MM.1S (cell line): Measurements from ENCODE around the gene SORCS2.

Experiments
- DNase-seq: peaks from one replicate; pipeline ENCODE4 v3.0.0-alpha.2; 2015
- H2AFZ ChIP-seq: fragments of 300-600 bp; sonication (generic); 2 replicates; pipeline ENCODE4 v1.6.0; 2016; ENCODE audit warnings: antibody characterized with exemption, low read length
- H3F3A ChIP-seq: fragments of 300-600 bp; sonication (generic); 2 replicates; pipeline ENCODE4 v1.6.1; 2016; ENCODE audit warnings: mild to moderate bottlenecking, antibody characterized with exemption, low read length, moderate library complexity, mixed read lengths; ENCODE audit not compliant: insufficient read depth
- H3K27ac ChIP-seq: fragments of 300-600 bp; sonication (generic); 2 replicates; pipeline ENCODE4 v1.5.1; 2016; ENCODE audit warnings: mild to moderate bottlenecking, low read length
- H3K27me3 ChIP-seq: fragments of 300-600 bp; sonication (generic); replicated peaks from 2 replicates; pipeline ENCODE4 v1.6.0; 2016; ENCODE audit warnings: low read length; ENCODE audit not compliant: insufficient read depth
- H3K36me3 ChIP-seq: fragments of 300-600 bp; sonication (generic); replicated peaks from 2 replicates; pipeline ENCODE4 v1.6.1; 2016; ENCODE audit warnings: mild to moderate bottlenecking, low read length, mixed read lengths; ENCODE audit not compliant: insufficient read depth
- H3K4me1 ChIP-seq: fragments of 300-600 bp; sonication (generic); 2 replicates; pipeline ENCODE4 v1.6.1; 2016; ENCODE audit warnings: low read length, mixed read lengths
- H3K4me2 ChIP-seq: fragments of 300-600 bp; sonication (generic); 2 replicates; pipeline ENCODE4 v1.6.0; 2016; ENCODE audit warnings: low read depth, low read length
- H3K4me3 ChIP-seq: fragments of 300-600 bp; sonication (generic); 2 replicates; pipeline ENCODE4 v1.5.1; 2016; ENCODE audit warnings: low read length, mixed read lengths
- H3K79me2 ChIP-seq: fragments of 300-600 bp; sonication (generic); 2 replicates; pipeline ENCODE4 v1.6.1; 2016; ENCODE audit warnings: mixed run types, low read length, mixed read lengths
- H3K9ac ChIP-seq: fragments of 300-600 bp; sonication (generic); 2 replicates; pipeline ENCODE4 v1.6.1; 2016; ENCODE audit warnings: low read length, mixed read lengths
- H3K9me2 ChIP-seq: fragments of 300-600 bp; sonication (generic); replicated peaks from 2 replicates; pipeline ENCODE4 v1.6.1; 2016; ENCODE audit warnings: mild to moderate bottlenecking, low read length, mixed read lengths; ENCODE audit not compliant: insufficient read depth
- H3K9me3 ChIP-seq: fragments of 300-600 bp; sonication (generic); replicated peaks from 2 replicates; pipeline ENCODE4 v1.6.1; 2016; ENCODE audit warnings: mild to moderate bottlenecking, low read length, mixed read lengths; ENCODE audit not compliant: insufficient read depth
- H4K20me1 ChIP-seq: fragments of 300-600 bp; sonication (generic); 2 replicates; pipeline ENCODE4 v1.6.1; 2016; ENCODE audit warnings: mild to moderate bottlenecking, low read length, moderate library complexity, mixed read lengths; ENCODE audit not compliant: insufficient read depth
- CTCF ChIP-seq: fragments of 300-600 bp; sonication (generic); IDR thresholded peaks from 2 replicates; pipeline ENCODE4 v1.5.1; 2016; ENCODE audit warnings: antibody characterized with exemption, low read length, mixed read lengths
- EZH2 ChIP-seq: fragments of 300-600 bp; sonication (generic); optimal IDR thresholded peaks from 2 replicates; pipeline ENCODE3; 2017; ENCODE audit warnings: low read depth, mild to moderate bottlenecking, antibody characterized with exemption, low read length, mixed read lengths
- EZH2phosphoT487 ChIP-seq: fragments of 300-600 bp; sonication (generic); IDR thresholded peaks from 2 replicates; pipeline ENCODE4 v1.6.1; 2018; ENCODE audit warnings: antibody characterized with exemption, low read length

SORCS2 gene

GRCh38 chr4:7353846-7354610 is 161.7 kb downstream of the SORCS2 start:
- no peak for DNase-seq
- no peak overlapping the region for H2AFZ ChIP-seq
- no peak overlapping the region for H3K27ac ChIP-seq
- H3K4me1 ChIP-seq, result no peaks in the 10 kb centered on the region
- no peak overlapping the region for H3K4me2 ChIP-seq
- no peaks in the 10 kb centered on the region for H4K20me1 ChIP-seq
- H3K36me3 ChIP-seq, result no peaks in the 10 kb centered on the region
- TF ChIP-seq EZH2phosphoT487 (no peak), EZH2 (no peak), CTCF (no peak)
- no peaks in the 10 kb centered on the region for H3K79me2 ChIP-seq
- H3K9me2 ChIP-seq, result no peaks in the 10 kb centered on the region
- H3K27me3 ChIP-seq, result peaks cover 90% of the 10 kb centered on the region
- H3K9me3 ChIP-seq, result no peaks in the 10 kb centered on the region
- H3K4me3 ChIP-seq, result no peak overlapping the region
- no peak overlapping the region for H3K9ac ChIP-seq
- no peaks in the 10 kb centered on the region for H3F3A ChIP-seq

- H4K20me1 ChIP-seq, result no peaks in the 10 kb centered on the region
- TF ChIP-seq CTCF (no peak), EZH2 (no peak), EZH2phosphoT487 (no peak)
- H3K4me1 ChIP-seq, result no peaks in the 10 kb centered on the region
- H3K9ac ChIP-seq, result no peak overlapping the region
- no peaks in the 10 kb centered on the region for H3K36me3 ChIP-seq
- H3K27ac ChIP-seq, result no peak overlapping the region
- H3K4me3 ChIP-seq, result no peak overlapping the region
- no peak for DNase-seq
- no peaks in the 10 kb centered on the region for H3K79me2 ChIP-seq
- peaks cover 90% of the 10 kb centered on the region for H3K27me3 ChIP-seq
- no peak overlapping the region for H2AFZ ChIP-seq
- H3F3A ChIP-seq, result no peaks in the 10 kb centered on the region
- no peaks in the 10 kb centered on the region for H3K9me3 ChIP-seq
- no peak overlapping the region for H3K4me2 ChIP-seq
- no peaks in the 10 kb centered on the region for H3K9me2 ChIP-seq
These were observed 162.6 kb downstream of the SORCS2 start for GRCh38 chr4:7354927-7355326.

- Histone ChIP-seq H3K4me1 (no peaks in the 10 kb centered on the region), H3K4me3 (no peak overlapping the region), H3K79me2 (no peaks in the 10 kb centered on the region)
These were observed 163.5 kb downstream of the SORCS2 start for GRCh38 chr4:7355795-7356194.

More at GRCh38 chr4:7355795-7356194, 163.5 kb downstream of the SORCS2 start:
- DNase-seq, result no peak
- H3K9me2 ChIP-seq, result no peaks in the 10 kb centered on the region
- H3K27me3 ChIP-seq, result peaks cover 89% of the 10 kb centered on the region
- no peaks in the 10 kb centered on the region for H3F3A ChIP-seq
- H2AFZ ChIP-seq, result no peak overlapping the region
- H3K9ac ChIP-seq, result no peak overlapping the region
- no peaks in the 10 kb centered on the region for H4K20me1 ChIP-seq
- no peak overlapping the region for H3K4me2 ChIP-seq
- no peak overlapping the region for H3K27ac ChIP-seq
- no peaks in the 10 kb centered on the region for H3K9me3 ChIP-seq
- H3K36me3 ChIP-seq, result no peaks in the 10 kb centered on the region
- TF ChIP-seq CTCF (no peak), EZH2phosphoT487 (no peak), EZH2 (no peak)
